ENCODE measurements around the gene MAP2K5.

MAP2K5 gene

GRCh38 chr15:67765701-67766100 is 223.2 kb downstream of the MAP2K5 start:
- DNase-seq = no peak

- DNase-seq = no peak
These were observed 224.5 kb downstream of the MAP2K5 start for GRCh38 chr15:67766968-67767367.

GRCh38 chr15:67768313-67768977 is 225.9 kb downstream of the MAP2K5 start:
- DNase-seq = no peak

GRCh38 chr15:67769497-67770357 is 227.2 kb downstream of the MAP2K5 start:
- DNase-seq = no peak

GRCh38 chr15:67770358-67770628 is 227.8 kb downstream of the MAP2K5 start:
- DNase-seq = no peak

GRCh38 chr15:67771189-67771800 is 228.8 kb downstream of the MAP2K5 start:
- DNase-seq = no peak

- no peak for DNase-seq
These were observed 232.1 kb downstream of the MAP2K5 start for GRCh38 chr15:67774626-67775025.

GRCh38 chr15:67775250-67775649 is 232.7 kb downstream of the MAP2K5 start:
- DNase-seq = no peak

GRCh38 chr15:67775998-67776397 is 233.5 kb downstream of the MAP2K5 start:
- no peak for DNase-seq

GRCh38 chr15:67776600-67776999 is 234.1 kb downstream of the MAP2K5 start:
- no peak for DNase-seq

GRCh38 chr15:67777071-67777470 is 234.6 kb downstream of the MAP2K5 start:
- DNase-seq = no peak

- no peak for DNase-seq
These were observed 235.3 kb downstream of the MAP2K5 start for GRCh38 chr15:67777773-67778172.

- DNase-seq = no peak
These were observed 236.6 kb downstream of the MAP2K5 start for GRCh38 chr15:67778968-67779548.

- DNase-seq = no peak
These were observed 237.1 kb downstream of the MAP2K5 start for GRCh38 chr15:67779549-67780111.

GRCh38 chr15:67781061-67781460 is 238.6 kb downstream of the MAP2K5 start:
- DNase-seq = no peak

- DNase-seq = no peak
These were observed 239.6 kb downstream of the MAP2K5 start for GRCh38 chr15:67781907-67782690.

- no peak for DNase-seq
These were observed 240.1 kb downstream of the MAP2K5 start for GRCh38 chr15:67782691-67782991.

GRCh38 chr15:67783303-67783702 is 240.8 kb downstream of the MAP2K5 start:
- DNase-seq = peak; percentile 36

- DNase-seq = peak; percentile 4
These were observed 241.7 kb downstream of the MAP2K5 start for GRCh38 chr15:67784090-67784781.

GRCh38 chr15:67784856-67785430 is 242.4 kb downstream of the MAP2K5 start:
- DNase-seq = no peak

GRCh38 chr15:67785431-67785830 is 242.9 kb downstream of the MAP2K5 start:
- DNase-seq = peak; percentile 1

- no peak for DNase-seq
These were observed 244.1 kb downstream of the MAP2K5 start for GRCh38 chr15:67786646-67787045.

Measured in NCI-H510A treated with DMSO at 0.1 percent for 48 hours (cell line).